B cell (primary cell): Measurements from ENCODE around the gene CAT. TPM values are rescaled to one million over a fixed set of nuclear protein-coding genes. Genes with fewer than 3 reads are reported as not detected.

Experiments used
- ATAC-seq: fragments of 200-7000 bp; cut with Tn5 transposase; one replicate; pipeline ENCODE4 v1.10.0; 2021; ENCODE audit warnings: low read depth, mild to moderate bottlenecking, moderate number of reproducible peaks, moderate library complexity
- CTCF ChIA-PET: fragments of 350-600 bp; sonication (Branson Sonifier 250); formaldehyde crosslinking; loops from one replicate; lab custom pipeline; 2021; ENCODE audit warnings: antibody characterized with exemption, inconsistent platforms; lab: Charles Lee
- POLR2A ChIA-PET: fragments of 350-600 bp; sonication (Branson Sonifier 250); formaldehyde crosslinking; loops from one replicate; lab custom pipeline; 2021; ENCODE audit warnings: antibody characterized with exemption; lab: Charles Lee
- DNase-seq: peaks from one replicate; pipeline ENCODE4 v3.0.0; 2013
- H2AFZ ChIP-seq: 2 replicates; pipeline ENCODE4 v1.6.1; 2012; ENCODE audit warnings: mild to moderate bottlenecking, low read depth, low read length; ENCODE audit not compliant: insufficient read depth, poor library complexity, severe bottlenecking
- H3K27ac ChIP-seq, 2 donors: 1 replicate in 1 of 2; 2 replicates in 1 of 2; pipeline ENCODE4 v1.5.1; 2012 to 2013; ENCODE audit warnings: low read length in 2 of 2, mild to moderate bottlenecking in 2 of 2, moderate library complexity in 1 of 2
- H3K27me3 ChIP-seq, 4 experiments: fragments of 200-600 bp in 1 of 4; sonication (generic) in 1 of 4; replicated peaks in 1 of 4; 1 replicate in 2 of 4; 2 replicates in 2 of 4; pipeline versions ENCODE4 v1.6.1 to v1.7.0; 2013 to 2016; ENCODE audit warnings: low read length in 3 of 4, mild to moderate bottlenecking in 2 of 4, mixed read lengths in 1 of 4, moderate library complexity in 1 of 4; ENCODE audit not compliant: insufficient read depth in 4 of 4, control insufficient read depth in 3 of 4; ENCODE audit errors: control extremely low read depth in 1 of 4
- H3K36me3 ChIP-seq, 2 experiments: replicated peaks in 1 of 2; 1 replicate in 1 of 2; 2 replicates in 1 of 2; pipeline versions ENCODE4 v1.6.1 to v1.7.1; 2013; ENCODE audit warnings: low read length in 1 of 2; ENCODE audit not compliant: insufficient read depth in 2 of 2, control insufficient read depth in 1 of 2; ENCODE audit errors: control extremely low read depth in 1 of 2, extremely low read depth in 1 of 2
- H3K4me1 ChIP-seq, 2 donors: fragments of 200-600 bp in 1 of 2; sonication (generic) in 1 of 2; 1 replicate in 1 of 2; 2 replicates in 1 of 2; pipeline versions ENCODE4 v1.5.1 to v1.6.1; 2013 to 2017; ENCODE audit warnings: low read length in 2 of 2; ENCODE audit not compliant: control insufficient read depth in 2 of 2, insufficient read depth in 2 of 2
- H3K4me2 ChIP-seq: replicated peaks from 2 replicates; pipeline ENCODE3; 2012; ENCODE audit warnings: mild to moderate bottlenecking, low read depth, low read length; ENCODE audit not compliant: poor library complexity, severe bottlenecking
- H3K4me3 ChIP-seq, 5 experiments: fragments of 200-600 bp in 1 of 5; sonication (generic) in 1 of 5; 1 replicate in 3 of 5; 2 replicates in 2 of 5; pipeline versions ENCODE4 v1.5.1 to v1.7.0; 2011 to 2016; ENCODE audit warnings: low read length in 4 of 5, mild to moderate bottlenecking in 4 of 5, low read depth in 2 of 5, control low read depth in 1 of 5, moderate library complexity in 1 of 5; ENCODE audit not compliant: insufficient read depth in 1 of 5; ENCODE audit errors: control extremely low read depth in 1 of 5, extremely low read depth in 1 of 5
- H3K79me2 ChIP-seq: fragments of 200-600 bp; sonication (generic); one replicate; pipeline ENCODE4 v1.6.0; 2016; ENCODE audit warnings: low read length; ENCODE audit not compliant: control insufficient read depth, insufficient read depth
- H3K9ac ChIP-seq: fragments of 200-600 bp; sonication (generic); 2 replicates; pipeline ENCODE4 v1.6.1; 2017; ENCODE audit warnings: mild to moderate bottlenecking, low read length, moderate library complexity
- H3K9me3 ChIP-seq, 3 donors: one replicate each; pipeline versions ENCODE4 v1.6.1 to v1.7.1; 2013; ENCODE audit warnings: low read length in 2 of 3; ENCODE audit not compliant: control insufficient read depth in 2 of 3, insufficient read depth in 1 of 3; ENCODE audit errors: control extremely low read depth in 1 of 3
- H4K20me1 ChIP-seq: 2 replicates; pipeline ENCODE4 v1.6.0; 2012; ENCODE audit warnings: mild to moderate bottlenecking, low read length; ENCODE audit not compliant: insufficient read depth, control insufficient read depth, poor library complexity, severe bottlenecking
- H3K27ac Mint-ChIP-seq: one replicate; pipeline ENCODE4 v1.8.0; 2021; ENCODE audit warnings: mixed read lengths
- H3K27me3 Mint-ChIP-seq: one replicate; pipeline ENCODE4 v1.8.0; 2021; ENCODE audit warnings: mixed read lengths
- H3K4me1 Mint-ChIP-seq: one replicate; pipeline ENCODE4 v1.8.0; 2021; ENCODE audit warnings: mixed read lengths
- H3K4me3 Mint-ChIP-seq: one replicate; pipeline ENCODE4 v1.8.0; 2021; ENCODE audit warnings: mixed read lengths
- H3K9me3 Mint-ChIP-seq: one replicate; pipeline ENCODE4 v1.8.0; 2022; ENCODE audit warnings: mixed read lengths; ENCODE audit not compliant: insufficient read depth
- EZH2 ChIP-seq: IDR thresholded peaks from 2 replicates; pipeline ENCODE4 v1.6.1; 2012; ENCODE audit warnings: borderline replicate concordance, low read depth, mild to moderate bottlenecking, moderate library complexity, low read length; ENCODE audit not compliant: insufficient read depth, poor library complexity, severe bottlenecking
- WGBS: methylation state at CpG from one replicate; pipeline ENCODE4 v1.1.5; 2013; ENCODE audit warnings: missing lambda C conversion rate; ENCODE audit not compliant: insufficient coverage; 5-methylcytosine and 5-hydroxymethylcytosine counted together
- intact Hi-C: fragments of 100-400 bp; cut with micrococcal nuclease; formaldehyde crosslinking; loops from one replicate; pipeline ENCODE4 v1.10.0; 2022
- polyA plus RNA-seq: library from polyadenylated mRNA; depleted of rRNA; stranded (reverse); fragments of >200 nt; gene quantifications from 2 replicates; pipeline ENCODE4 v1.2.3, GENCODE V29; 2012
- total RNA-seq, 2 donors: library from RNA; stranded (reverse); fragments of 120-200 nt in 1 of 2; gene quantifications; 1 replicate in 1 of 2; 2 replicates in 1 of 2; pipeline versions ENCODE4 v1.2.3 to v1.2.4, GENCODE V29; 2013 to 2022
- TF ChIP-seq, protein P1 (sequence below): fragments of 200-600 bp; IDR thresholded peaks from one replicate; pipeline ENCODE4 v1.8.0; 2022; ENCODE audit warnings: antibody characterized with exemption, mild to moderate bottlenecking

The CAT gene
- total and polyA plus RNA-seq, 2 donors (not counting 1 experiment from before 2014, with no cell fraction given): 83.2 to 91.7 TPM

DNA sequence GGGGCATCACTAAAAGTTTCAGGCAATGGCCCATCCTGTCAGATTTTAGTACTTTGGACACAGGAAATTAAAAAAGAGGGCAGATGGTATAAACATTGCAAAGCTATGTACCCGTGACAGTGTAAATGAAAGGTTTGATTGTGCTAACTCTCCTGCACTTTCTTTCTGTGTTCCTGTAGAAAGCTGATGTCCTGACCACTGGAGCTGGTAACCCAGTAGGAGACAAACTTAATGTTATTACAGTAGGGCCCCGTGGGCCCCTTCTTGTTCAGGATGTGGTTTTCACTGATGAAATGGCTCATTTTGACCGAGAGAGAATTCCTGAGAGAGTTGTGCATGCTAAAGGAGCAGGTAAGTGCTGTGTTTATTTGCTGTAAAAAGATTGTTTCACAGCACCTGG is 10.3 kb downstream of the CAT start:
- Mint-ChIP-seq H3K4me1 (peaks cover 45% of the 10 kb centered on the region), H3K27ac (peak overlapping the region; percentile 2), H3K4me3 (peak overlapping the region; percentile 10), H3K9me3 (no peaks in the 10 kb centered on the region), H3K27me3 (no peaks in the 10 kb centered on the region)
- intact Hi-C loops: no loop called here
- H3K27me3 ChIP-seq: no peaks in the 10 kb centered on the region
- CTCF ChIA-PET: interaction anchor here (1.5 kb wide), 1 partner anchor 10 kb away, joined by 5 read pairs; the partner anchor contains the start of gene CAT
- H3K9ac ChIP-seq: peak overlapping the region; percentile 21
- H3K79me2 ChIP-seq: peaks cover 46% of the 10 kb centered on the region
- 10% methylated on average over 3 of the region's 3 CpGs for WGBS
- peaks cover 29 to 30% of the 10 kb centered on the region in 2 donors for H3K4me1 ChIP-seq
- no peak for DNase-seq
- no peak overlapping the region for H3K27ac ChIP-seq
- no peaks in the 10 kb centered on the region for H3K9me3 ChIP-seq
- H3K36me3 ChIP-seq: peaks cover 18 to 50% of the 10 kb centered on the region in 2 experiments
- H4K20me1 ChIP-seq: peaks cover 52% of the 10 kb centered on the region
- TF ChIP-seq EZH2: no peak
- TF ChIP-seq, protein P1, sequence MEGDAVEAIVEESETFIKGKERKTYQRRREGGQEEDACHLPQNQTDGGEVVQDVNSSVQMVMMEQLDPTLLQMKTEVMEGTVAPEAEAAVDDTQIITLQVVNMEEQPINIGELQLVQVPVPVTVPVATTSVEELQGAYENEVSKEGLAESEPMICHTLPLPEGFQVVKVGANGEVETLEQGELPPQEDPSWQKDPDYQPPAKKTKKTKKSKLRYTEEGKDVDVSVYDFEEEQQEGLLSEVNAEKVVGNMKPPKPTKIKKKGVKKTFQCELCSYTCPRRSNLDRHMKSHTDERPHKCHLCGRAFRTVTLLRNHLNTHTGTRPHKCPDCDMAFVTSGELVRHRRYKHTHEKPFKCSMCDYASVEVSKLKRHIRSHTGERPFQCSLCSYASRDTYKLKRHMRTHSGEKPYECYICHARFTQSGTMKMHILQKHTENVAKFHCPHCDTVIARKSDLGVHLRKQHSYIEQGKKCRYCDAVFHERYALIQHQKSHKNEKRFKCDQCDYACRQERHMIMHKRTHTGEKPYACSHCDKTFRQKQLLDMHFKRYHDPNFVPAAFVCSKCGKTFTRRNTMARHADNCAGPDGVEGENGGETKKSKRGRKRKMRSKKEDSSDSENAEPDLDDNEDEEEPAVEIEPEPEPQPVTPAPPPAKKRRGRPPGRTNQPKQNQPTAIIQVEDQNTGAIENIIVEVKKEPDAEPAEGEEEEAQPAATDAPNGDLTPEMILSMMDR: no peak
- no peak for ATAC-seq
- POLR2A ChIA-PET: no interaction called here
- H2AFZ ChIP-seq: no peak overlapping the region
- H3K4me2 ChIP-seq: peak overlapping the region; percentile 29
- H3K4me3 ChIP-seq: no peak overlapping the region

- H2AFZ ChIP-seq: no peak overlapping the region
- H3K4me1 ChIP-seq: peaks cover 17 to 18% of the 10 kb centered on the region in 2 donors
- intact Hi-C loops: no loop called here
- ChIA-PET POLR2A (no interaction called here), CTCF (no interaction called here)
- TF ChIP-seq, protein P1: no peak
- TF ChIP-seq EZH2: no peak
- no peak overlapping the region for H3K27ac ChIP-seq
- peaks cover 34% of the 10 kb centered on the region for H4K20me1 ChIP-seq
- no peak overlapping the region for H3K4me3 Mint-ChIP-seq
- no peaks in the 10 kb centered on the region for H3K27me3 ChIP-seq
- no peak overlapping the region for H3K27ac Mint-ChIP-seq
- peaks cover 23 to 64% of the 10 kb centered on the region in 2 experiments for H3K36me3 ChIP-seq
- H3K27me3 Mint-ChIP-seq: no peaks in the 10 kb centered on the region
- peaks cover 26% of the 10 kb centered on the region for H3K79me2 ChIP-seq
- no peaks in the 10 kb centered on the region for H3K9me3 ChIP-seq
- no peak overlapping the region for H3K4me3 ChIP-seq
- DNase-seq (no peak), ATAC-seq (no peak)
- WGBS: no CpG with 5 or more reads among the region's 3 CpGs
- no peaks in the 10 kb centered on the region for H3K9me3 Mint-ChIP-seq
- H3K9ac ChIP-seq: no peak overlapping the region
- H3K4me2 ChIP-seq: no peak overlapping the region
- peaks cover 28% of the 10 kb centered on the region for H3K4me1 Mint-ChIP-seq
Measured at GRCh38 chr11:34451053-34451452, 12.3 kb downstream of the CAT start.
